Limb (tissue), 2 donors: Measurements from ENCODE around the gene HNRNPH1.
"Not testable (repeated sequence)": the region's sequence is repeated elsewhere in the genome, so short reads cannot be mapped to it uniquely, and the experiment has no call there.

Experiments used
- DNase-seq, 2 donors: peaks; one replicate each; pipeline ENCODE4 v3.0.0-alpha.2; 2016; ENCODE audit errors: extremely low spot score in 2 of 2

HNRNPH1 gene

GRCh38 chr5:179623003-179623905, at the start of gene HNRNPH1:
TSS of gene HNRNPH1 (minus strand) at chr5:179623671. CDS start at chr5:179623133, 538 bp downstream.
- DNase-seq, result peak; percentile 99

- DNase-seq, result peak; percentile 11 to 49
Measured at GRCh38 chr5:179668391-179668790, 44.9 kb upstream of the HNRNPH1 start.

GRCh38 chr5:179661647-179662046, 38.2 kb upstream of the HNRNPH1 start:
- not testable (repeated sequence) for DNase-seq

- not testable (repeated sequence) for DNase-seq
Measured at GRCh38 chr5:179658179-179658856, 34.8 kb upstream of the HNRNPH1 start.

GRCh38 chr5:179657302-179658178, 34.1 kb upstream of the HNRNPH1 start:
- DNase-seq, result not testable (repeated sequence)

- not testable (repeated sequence) for DNase-seq
Measured at GRCh38 chr5:179653135-179653534, 29.7 kb upstream of the HNRNPH1 start.

- DNase-seq, result not testable (repeated sequence)
Measured at GRCh38 chr5:179650245-179650644, 26.8 kb upstream of the HNRNPH1 start.

GRCh38 chr5:179649166-179649703, 25.8 kb upstream of the HNRNPH1 start:
- not testable (repeated sequence) for DNase-seq

GRCh38 chr5:179648410-179648809, 24.9 kb upstream of the HNRNPH1 start:
- DNase-seq, result no peak

GRCh38 chr5:179644766-179645165, 21.3 kb upstream of the HNRNPH1 start:
- DNase-seq, result not testable (repeated sequence)

- not testable (repeated sequence) for DNase-seq
Measured at GRCh38 chr5:179643141-179643920, 19.9 kb upstream of the HNRNPH1 start.

- not testable (repeated sequence) for DNase-seq
Measured at GRCh38 chr5:179642626-179643025, 19.2 kb upstream of the HNRNPH1 start.

GRCh38 chr5:179641745-179642144, 18.3 kb upstream of the HNRNPH1 start:
- DNase-seq, result not testable (repeated sequence)

GRCh38 chr5:179639296-179639695, 15.8 kb upstream of the HNRNPH1 start:
- DNase-seq, result not testable (repeated sequence)

- DNase-seq, result not testable (repeated sequence)
Measured at GRCh38 chr5:179634370-179635172, 11.1 kb upstream of the HNRNPH1 start.

GRCh38 chr5:179633501-179634369, 10.3 kb upstream of the HNRNPH1 start:
- DNase-seq, result not testable (repeated sequence)

GRCh38 chr5:179624841-179625271, 1.4 kb upstream of the HNRNPH1 start:
- DNase-seq, result no peak
